ENCODE measurements around the gene CFAP65. TPM values are rescaled to one million over a fixed set of nuclear protein-coding genes. Genes with fewer than 3 reads are reported as not detected.

The CFAP65 gene
- total RNA-seq, 3 donors from 2014 or later (not counting 1 experiment from before 2014, with no cell fraction given) = not detected

- Histone ChIP-seq H3K4me1 (ENCODE audit: control insufficient read depth, insufficient read depth, low read length) (peaks cover 7% of the 10 kb centered on the region), H3K27ac (ENCODE audit: low read length) (no peak within 1 kb of the TSS), H3K9me3 (ENCODE audit: control insufficient read depth, insufficient read depth, low read length) (no peaks in the 10 kb centered on the region), H3K4me3 (ENCODE audit: low read length) (no peak within 1 kb of the TSS), H3K27me3 (ENCODE audit: control insufficient read depth, insufficient read depth, low read length) (peaks cover 39% of the 10 kb centered on the region), H3K36me3 (ENCODE audit: control insufficient read depth, insufficient read depth, low read length) (no peaks in the 10 kb centered on the region)
- peaks cover 63 to 76% of the 10 kb centered on the region in 2 donors for H3K27me3 Mint-ChIP-seq (ENCODE audit: low read depth in 2 of 2)
- TF ChIP-seq CTCF (IDR thresholded peaks at IDR 0.05) = no peak
- H3K36me3 Mint-ChIP-seq = no peaks in the 10 kb centered on the region
- WGBS (ENCODE audit: insufficient coverage) = 2% methylated on average over 88 of the region's 88 CpGs
- no peak within 1 kb of the TSS for H3K4me3 Mint-ChIP-seq
- H3K9me3 Mint-ChIP-seq = no peaks in the 10 kb centered on the region
- ATAC-seq (no peak), DNase-seq (peak in 1 of 2 donors; percentile 21)
- intact Hi-C loops (cut with micrococcal nuclease) = no loop called here
- H3K4me1 Mint-ChIP-seq = peaks cover 0 to 5% of the 10 kb centered on the region in 2 donors
- H3K27ac Mint-ChIP-seq = no peak within 1 kb of the TSS
Observed at GRCh38 chr2:218993345-218994315, 47.7 kb downstream of the CFAP65 start, which contains the start of gene CRYBA2. Gene CRYBA2, minus strand, starts transcription at chr2:218993422. Its CDS starts 246 bp downstream, at chr2:218993176.

DNA sequence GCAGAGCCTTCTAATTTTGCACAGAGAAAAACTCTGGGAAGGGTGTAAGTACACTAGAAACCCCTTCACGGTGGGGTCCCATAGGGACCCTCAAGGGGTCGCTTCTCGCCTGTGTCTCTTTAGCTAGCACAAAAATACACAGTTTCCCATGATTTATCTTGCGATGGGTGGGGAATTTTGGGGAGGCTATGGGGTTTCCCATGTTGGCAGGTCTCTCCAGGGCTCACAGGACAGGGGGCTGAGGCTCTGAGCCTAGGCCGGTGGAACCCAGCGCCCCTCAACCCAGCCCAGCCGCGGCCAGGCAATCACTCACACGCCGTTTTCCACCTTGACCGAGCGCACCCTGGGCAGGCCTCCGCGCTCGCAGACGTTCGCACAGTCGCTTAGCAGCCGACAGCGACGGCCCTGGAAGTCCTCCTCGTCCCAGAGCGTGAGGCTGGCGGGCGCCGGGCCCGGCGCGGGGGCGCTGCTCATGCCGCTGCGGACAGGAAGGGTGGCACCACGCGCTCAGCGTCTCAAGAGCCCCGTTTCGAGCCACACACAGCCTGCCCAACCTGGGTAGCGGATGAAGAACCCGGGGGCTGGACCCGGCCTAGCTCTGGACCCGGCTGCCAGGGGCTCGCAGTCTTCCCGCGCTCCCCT, 48.5 kb downstream of the CFAP65 start:
- Mint-ChIP-seq H3K27me3 (ENCODE audit: low read depth in 2 of 2) (peaks cover 55 to 68% of the 10 kb centered on the region in 2 donors), H3K27ac (no peak overlapping the region), H3K9me3 (no peaks in the 10 kb centered on the region), H3K4me3 (no peak overlapping the region), H3K36me3 (no peaks in the 10 kb centered on the region), H3K4me1 (peaks cover 0 to 5% of the 10 kb centered on the region in 2 donors)
- 2% methylated on average over 44 of the region's 44 CpGs for WGBS (ENCODE audit: insufficient coverage)
- no peak overlapping the region for H3K27ac ChIP-seq (ENCODE audit: low read length)
- no peak overlapping the region for H3K4me3 ChIP-seq (ENCODE audit: low read length)
- intact Hi-C loops (cut with micrococcal nuclease) = no loop called here
- peaks cover 45% of the 10 kb centered on the region for H3K27me3 ChIP-seq (ENCODE audit: control insufficient read depth, insufficient read depth, low read length)
- H3K4me1 ChIP-seq (ENCODE audit: control insufficient read depth, insufficient read depth, low read length) = peaks cover 7% of the 10 kb centered on the region
- no peak for TF ChIP-seq CTCF (IDR thresholded peaks at IDR 0.05)
- DNase-seq = no peak
- no peaks in the 10 kb centered on the region for H3K9me3 ChIP-seq (ENCODE audit: control insufficient read depth, insufficient read depth, low read length)
- H3K36me3 ChIP-seq (ENCODE audit: control insufficient read depth, insufficient read depth, low read length) = no peaks in the 10 kb centered on the region
- ATAC-seq = no peak

DNA sequence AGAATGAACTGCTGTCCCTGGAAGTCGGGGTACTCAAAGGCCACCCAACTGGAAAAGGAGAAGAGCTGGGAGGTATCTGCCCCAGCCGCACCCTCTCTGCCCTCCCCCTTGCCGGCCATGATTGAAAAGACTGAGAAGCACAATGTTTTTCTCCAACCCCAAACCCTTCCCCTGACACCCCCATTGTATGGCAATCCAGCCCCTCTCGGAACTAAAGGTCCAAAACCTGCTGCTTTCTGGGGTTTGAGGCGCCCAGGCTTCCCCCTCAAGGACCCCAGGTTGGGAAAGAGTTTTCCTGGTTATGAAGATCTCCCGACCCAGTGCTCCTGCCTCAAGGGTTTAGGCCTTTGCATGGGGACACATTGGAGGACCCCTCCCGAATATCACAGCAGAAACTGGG, 49.1 kb downstream of the CFAP65 start:
- intact Hi-C loops (cut with micrococcal nuclease) = no loop called here
- no peak for TF ChIP-seq CTCF (IDR thresholded peaks at IDR 0.05)
- H3K9me3 Mint-ChIP-seq = no peaks in the 10 kb centered on the region
- Histone ChIP-seq H3K27me3 (ENCODE audit: control insufficient read depth, insufficient read depth, low read length) (peaks cover 46% of the 10 kb centered on the region), H3K4me1 (ENCODE audit: control insufficient read depth, insufficient read depth, low read length) (peaks cover 7% of the 10 kb centered on the region), H3K4me3 (ENCODE audit: low read length) (no peak overlapping the region), H3K9me3 (ENCODE audit: control insufficient read depth, insufficient read depth, low read length) (no peaks in the 10 kb centered on the region), H3K27ac (ENCODE audit: low read length) (no peak overlapping the region), H3K36me3 (ENCODE audit: control insufficient read depth, insufficient read depth, low read length) (no peaks in the 10 kb centered on the region)
- H3K4me1 Mint-ChIP-seq = peaks cover 0 to 5% of the 10 kb centered on the region in 2 donors
- H3K27me3 Mint-ChIP-seq (ENCODE audit: low read depth in 2 of 2) = peaks cover 57 to 62% of the 10 kb centered on the region in 2 donors
- no peak overlapping the region for H3K27ac Mint-ChIP-seq
- no peaks in the 10 kb centered on the region for H3K36me3 Mint-ChIP-seq
- no peak for ATAC-seq
- DNase-seq = no peak
- 10% methylated on average over 7 of the region's 7 CpGs for WGBS (ENCODE audit: insufficient coverage)
- H3K4me3 Mint-ChIP-seq = no peak overlapping the region
